ENCODE results near the gene MYO9A. TPM values are rescaled to one million over a fixed set of nuclear protein-coding genes. Genes with fewer than 3 reads are reported as not detected.

The MYO9A gene
- total and polyA plus RNA-seq, 10 of the 15 experiments (the other 5 are each of a cell fraction or from before 2014, with no cell fraction given), result 3.3 to 25.3 (median 12.2) TPM

DNA sequence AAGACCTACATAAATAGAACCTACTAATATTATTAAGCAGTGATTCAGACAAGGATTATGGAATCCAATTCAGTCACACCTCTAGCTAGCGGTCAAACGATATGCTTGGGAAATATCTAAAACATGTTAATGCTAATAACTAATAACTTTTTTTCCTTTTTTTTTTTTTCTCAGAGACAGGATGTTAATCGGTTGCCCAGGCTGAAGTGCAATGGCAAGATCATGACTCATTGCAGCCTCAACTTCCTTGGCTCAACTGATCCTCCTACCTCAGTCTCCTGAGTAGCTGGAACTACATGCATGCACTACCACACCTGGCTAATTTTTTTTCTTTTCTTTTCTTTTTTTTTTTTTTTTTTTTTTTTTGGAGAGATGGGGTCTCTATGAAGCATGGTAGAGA is 183.5 kb downstream of the MYO9A start (continued):
- TF ChIP-seq, protein P1, sequence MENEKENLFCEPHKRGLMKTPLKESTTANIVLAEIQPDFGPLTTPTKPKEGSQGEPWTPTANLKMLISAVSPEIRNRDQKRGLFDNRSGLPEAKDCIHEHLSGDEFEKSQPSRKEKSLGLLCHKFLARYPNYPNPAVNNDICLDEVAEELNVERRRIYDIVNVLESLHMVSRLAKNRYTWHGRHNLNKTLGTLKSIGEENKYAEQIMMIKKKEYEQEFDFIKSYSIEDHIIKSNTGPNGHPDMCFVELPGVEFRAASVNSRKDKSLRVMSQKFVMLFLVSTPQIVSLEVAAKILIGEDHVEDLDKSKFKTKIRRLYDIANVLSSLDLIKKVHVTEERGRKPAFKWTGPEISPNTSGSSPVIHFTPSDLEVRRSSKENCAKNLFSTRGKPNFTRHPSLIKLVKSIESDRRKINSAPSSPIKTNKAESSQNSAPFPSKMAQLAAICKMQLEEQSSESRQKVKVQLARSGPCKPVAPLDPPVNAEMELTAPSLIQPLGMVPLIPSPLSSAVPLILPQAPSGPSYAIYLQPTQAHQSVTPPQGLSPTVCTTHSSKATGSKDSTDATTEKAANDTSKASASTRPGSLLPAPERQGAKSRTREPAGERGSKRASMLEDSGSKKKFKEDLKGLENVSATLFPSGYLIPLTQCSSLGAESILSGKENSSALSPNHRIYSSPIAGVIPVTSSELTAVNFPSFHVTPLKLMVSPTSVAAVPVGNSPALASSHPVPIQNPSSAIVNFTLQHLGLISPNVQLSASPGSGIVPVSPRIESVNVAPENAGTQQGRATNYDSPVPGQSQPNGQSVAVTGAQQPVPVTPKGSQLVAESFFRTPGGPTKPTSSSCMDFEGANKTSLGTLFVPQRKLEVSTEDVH (IDR thresholded peaks at IDR 0.05; ENCODE audit: low read depth, partially characterized antibody), result no peak
- TF ChIP-seq MXI1 (IDR thresholded peaks at IDR 0.05; ENCODE audit: low read depth, low read length), result no peak
- TF ChIP-seq, protein P2, sequence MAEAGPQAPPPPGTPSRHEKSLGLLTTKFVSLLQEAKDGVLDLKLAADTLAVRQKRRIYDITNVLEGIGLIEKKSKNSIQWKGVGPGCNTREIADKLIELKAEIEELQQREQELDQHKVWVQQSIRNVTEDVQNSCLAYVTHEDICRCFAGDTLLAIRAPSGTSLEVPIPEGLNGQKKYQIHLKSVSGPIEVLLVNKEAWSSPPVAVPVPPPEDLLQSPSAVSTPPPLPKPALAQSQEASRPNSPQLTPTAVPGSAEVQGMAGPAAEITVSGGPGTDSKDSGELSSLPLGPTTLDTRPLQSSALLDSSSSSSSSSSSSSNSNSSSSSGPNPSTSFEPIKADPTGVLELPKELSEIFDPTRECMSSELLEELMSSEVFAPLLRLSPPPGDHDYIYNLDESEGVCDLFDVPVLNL (IDR thresholded peaks at IDR 0.05; ENCODE audit: low read depth, low read length), result no peak
- TF ChIP-seq, protein P3, sequence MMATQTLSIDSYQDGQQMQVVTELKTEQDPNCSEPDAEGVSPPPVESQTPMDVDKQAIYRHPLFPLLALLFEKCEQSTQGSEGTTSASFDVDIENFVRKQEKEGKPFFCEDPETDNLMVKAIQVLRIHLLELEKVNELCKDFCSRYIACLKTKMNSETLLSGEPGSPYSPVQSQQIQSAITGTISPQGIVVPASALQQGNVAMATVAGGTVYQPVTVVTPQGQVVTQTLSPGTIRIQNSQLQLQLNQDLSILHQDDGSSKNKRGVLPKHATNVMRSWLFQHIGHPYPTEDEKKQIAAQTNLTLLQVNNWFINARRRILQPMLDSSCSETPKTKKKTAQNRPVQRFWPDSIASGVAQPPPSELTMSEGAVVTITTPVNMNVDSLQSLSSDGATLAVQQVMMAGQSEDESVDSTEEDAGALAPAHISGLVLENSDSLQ (IDR thresholded peaks at IDR 0.05), result no peak
- TF ChIP-seq CREM (IDR thresholded peaks at IDR 0.05; ENCODE audit: low read depth), result no peak
- no peak for TF ChIP-seq KAT2A (conservative IDR thresholded peaks at IDR 0.05; ENCODE audit: control insufficient read depth, low read depth, low read length)
- TF ChIP-seq TARDBP (IDR thresholded peaks at IDR 0.05; ENCODE audit: borderline replicate concordance), result no peak
- no peak for TF ChIP-seq CEBPB (IDR thresholded peaks at IDR 0.05; ENCODE audit: borderline replicate concordance in 1 of 2, low read depth in 2 of 2, low read length in 2 of 2)
- TF ChIP-seq ZNF207 (IDR thresholded peaks at IDR 0.05; ENCODE audit: borderline replicate concordance), result no peak

Measured in GM12878 (cell line).